ENCODE measurements around the gene ZNF385D.
"Not testable (repeated sequence)": the region's sequence is repeated elsewhere in the genome, so short reads cannot be mapped to it uniquely, and the experiment has no call there.

ZNF385D gene

GRCh38 chr3:21390136-21390535, 360.9 kb downstream of the ZNF385D start:
- Mint-ChIP-seq H3K9me3 (peaks cover 25% of the 10 kb centered on the region), H3K36me3 (ENCODE audit: insufficient read depth) (no peaks in the 10 kb centered on the region)

DNA sequence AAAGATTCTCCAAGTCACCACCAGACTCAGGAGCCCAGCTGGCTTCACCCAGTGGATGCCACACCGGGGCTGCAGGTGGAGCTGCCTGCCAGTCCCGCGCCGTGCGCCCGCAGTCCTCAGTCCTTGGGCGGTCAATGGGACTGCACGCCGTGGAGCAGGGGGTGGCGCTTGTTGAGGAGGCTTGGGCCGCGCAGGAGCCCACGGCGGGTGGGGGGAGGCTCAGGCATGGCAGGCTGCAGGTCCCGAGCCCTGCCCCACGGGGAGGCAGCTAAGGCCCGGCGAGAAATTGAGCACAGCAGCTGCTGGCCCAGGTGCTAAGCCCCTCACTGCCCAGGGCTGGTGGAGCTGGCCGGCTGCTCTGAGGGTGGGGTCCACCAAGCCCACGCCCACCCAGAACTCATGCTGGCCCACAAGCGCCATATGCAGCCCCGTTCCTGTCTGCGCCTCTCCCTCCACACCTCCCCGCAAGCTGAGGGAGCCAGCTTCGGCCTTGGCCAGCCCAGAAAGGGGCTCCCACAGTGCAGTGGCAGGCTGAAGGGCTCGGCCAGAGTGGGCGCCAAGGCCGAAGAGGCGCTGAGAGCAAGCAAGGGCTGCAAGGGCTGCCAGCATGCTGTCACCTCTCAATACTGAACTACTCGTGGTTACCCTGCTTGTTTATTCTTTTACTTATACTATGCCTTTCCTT, 363.7 kb downstream of the ZNF385D start:
- H3K4me3 Mint-ChIP-seq, H3K27me3 Mint-ChIP-seq: not testable (repeated sequence)
- H3K9me3 Mint-ChIP-seq = peaks cover 28% of the 10 kb centered on the region

More at GRCh38 chr3:21390136-21390535, 360.9 kb downstream of the ZNF385D start:
- Mint-ChIP-seq H3K27me3 (no peaks in the 10 kb centered on the region), H3K27ac (ENCODE audit: low read depth) (no peak overlapping the region), H3K4me3 (no peak overlapping the region), H3K4me1 (peaks cover 5% of the 10 kb centered on the region)
- ATAC-seq (replicated peaks; ENCODE audit: extremely low read depth, poor library complexity, severe bottlenecking) (no peak), DNase-seq (ENCODE audit: low spot score in 2 of 2) (no peak)

GRCh38 chr3:21378036-21378435, 373.0 kb downstream of the ZNF385D start:
- not testable (repeated sequence) for H3K27ac Mint-ChIP-seq (ENCODE audit: low read depth); H3K4me1 Mint-ChIP-seq; ATAC-seq (replicated peaks; ENCODE audit: extremely low read depth, poor library complexity, severe bottlenecking); H3K36me3 Mint-ChIP-seq (ENCODE audit: insufficient read depth); H3K4me3 Mint-ChIP-seq; H3K27me3 Mint-ChIP-seq; DNase-seq (ENCODE audit: low spot score in 2 of 2)
- H3K9me3 Mint-ChIP-seq = peaks cover 15% of the 10 kb centered on the region

More for the DNA sequence above, 363.7 kb downstream of the ZNF385D start:
- not testable (repeated sequence) for H3K27ac Mint-ChIP-seq (ENCODE audit: low read depth); H3K36me3 Mint-ChIP-seq (ENCODE audit: insufficient read depth); ATAC-seq (replicated peaks; ENCODE audit: extremely low read depth, poor library complexity, severe bottlenecking); H3K4me1 Mint-ChIP-seq; DNase-seq (ENCODE audit: low spot score in 2 of 2)

DNA sequence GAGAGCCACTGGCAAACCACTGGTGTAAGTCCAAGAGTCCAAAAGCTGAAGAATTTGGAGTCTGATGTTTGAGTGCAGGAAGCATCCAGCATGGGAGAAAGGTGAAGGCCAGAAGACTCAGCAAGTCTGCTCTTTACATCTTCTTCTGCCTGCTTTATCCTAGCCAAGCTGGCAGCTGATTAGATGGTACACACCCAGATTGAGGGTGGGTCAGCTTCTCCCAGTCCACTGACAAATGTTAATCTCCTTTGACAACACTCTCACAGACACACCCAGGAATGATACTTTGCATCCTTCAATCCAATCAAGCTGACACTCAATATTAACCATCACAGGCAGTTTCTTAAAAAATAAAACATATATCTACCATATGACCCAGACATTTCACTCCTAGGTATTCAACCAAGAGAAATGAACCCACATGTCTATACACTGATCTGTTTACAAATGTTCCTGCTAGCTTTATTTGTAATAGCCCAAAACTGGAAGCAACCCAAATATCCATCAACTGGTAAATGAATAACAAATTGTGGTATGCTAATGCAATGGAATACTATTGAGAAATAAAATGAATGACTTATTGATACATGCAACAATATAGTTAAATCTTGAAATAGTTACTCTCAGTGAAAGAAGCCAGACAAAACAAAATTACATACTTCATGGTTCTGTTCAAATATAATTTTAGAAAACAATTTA, 373.8 kb downstream of the ZNF385D start:
- no peak overlapping the region for H3K4me3 Mint-ChIP-seq
- no peak for DNase-seq (ENCODE audit: low spot score in 2 of 2)
- H3K9me3 Mint-ChIP-seq = peaks cover 12% of the 10 kb centered on the region
- ATAC-seq (replicated peaks; ENCODE audit: extremely low read depth, poor library complexity, severe bottlenecking) = no peak
- H3K4me1 Mint-ChIP-seq = no peaks in the 10 kb centered on the region
- H3K27ac Mint-ChIP-seq (ENCODE audit: low read depth) = no peak overlapping the region
- H3K27me3 Mint-ChIP-seq = no peaks in the 10 kb centered on the region
- H3K36me3 Mint-ChIP-seq (ENCODE audit: insufficient read depth) = no peaks in the 10 kb centered on the region

GRCh38 chr3:21372316-21372715, 378.7 kb downstream of the ZNF385D start:
- no peak for DNase-seq (ENCODE audit: low spot score in 2 of 2)
- no peak overlapping the region for H3K4me3 Mint-ChIP-seq
- no peaks in the 10 kb centered on the region for H3K27me3 Mint-ChIP-seq
- H3K36me3 Mint-ChIP-seq (ENCODE audit: insufficient read depth) = no peaks in the 10 kb centered on the region
- no peak overlapping the region for H3K27ac Mint-ChIP-seq (ENCODE audit: low read depth)
- peaks cover 4% of the 10 kb centered on the region for H3K9me3 Mint-ChIP-seq
- no peaks in the 10 kb centered on the region for H3K4me1 Mint-ChIP-seq
- ATAC-seq (replicated peaks; ENCODE audit: extremely low read depth, poor library complexity, severe bottlenecking) = no peak

All from central memory CD8-positive, alpha-beta T cell (primary cell).